Liver (tissue), 9 donors: ENCODE measurements around the gene FAAH. TPM values are rescaled to one million over a fixed set of nuclear protein-coding genes. Genes with fewer than 3 reads are reported as not detected.

Experiments used
- DNase-seq: peaks from one replicate; pipeline ENCODE4 v3.0.0-alpha.2; 2017; ENCODE audit warnings: low spot score
- H3K27ac ChIP-seq, 2 donors: one replicate each; pipeline ENCODE4 v1.7.0; 2013; ENCODE audit warnings: inconsistent platforms in 2 of 2, low read length in 2 of 2, control low read depth in 1 of 2, low read depth in 1 of 2, mild to moderate bottlenecking in 1 of 2
- H3K27me3 ChIP-seq, 4 donors: one replicate each; pipeline versions ENCODE4 v1.6.1 to v1.7.0; 2013; ENCODE audit warnings: low read length in 3 of 4, inconsistent platforms in 1 of 4, mild to moderate bottlenecking in 1 of 4, moderate library complexity in 1 of 4; ENCODE audit not compliant: control insufficient read depth in 4 of 4, insufficient read depth in 4 of 4
- H3K36me3 ChIP-seq, 4 donors: one replicate each; pipeline versions ENCODE4 v1.6.1 to v1.7.0; 2013; ENCODE audit warnings: low read length in 3 of 4, mild to moderate bottlenecking in 3 of 4, low read depth in 1 of 4, moderate library complexity in 1 of 4; ENCODE audit not compliant: control insufficient read depth in 4 of 4, insufficient read depth in 3 of 4
- H3K4me1 ChIP-seq, 4 donors: one replicate each; pipeline versions ENCODE4 v1.6.1 to v1.7.0; 2013; ENCODE audit warnings: low read length in 3 of 4, mild to moderate bottlenecking in 3 of 4, moderate library complexity in 1 of 4; ENCODE audit not compliant: control insufficient read depth in 4 of 4, insufficient read depth in 4 of 4
- H3K4me3 ChIP-seq, 3 donors: one replicate each; pipeline versions ENCODE4 v1.6.1 to v1.7.0; 2013; ENCODE audit warnings: low read length in 3 of 3, control low read depth in 1 of 3, low read depth in 1 of 3, mild to moderate bottlenecking in 1 of 3
- H3K9ac ChIP-seq, 2 donors: one replicate each; pipeline ENCODE4 v1.7.0; 2013; ENCODE audit warnings: low read length in 2 of 2, mild to moderate bottlenecking in 2 of 2, moderate library complexity in 2 of 2, control low read depth in 1 of 2, low read depth in 1 of 2
- H3K9me3 ChIP-seq, 4 donors: one replicate each; pipeline versions ENCODE4 v1.6.1 to v1.7.0; 2013; ENCODE audit warnings: low read length in 3 of 4; ENCODE audit not compliant: control insufficient read depth in 4 of 4
- CTCF ChIP-seq: fragments of 150-350 bp; IDR thresholded peaks from 2 replicates; pipeline ENCODE4 v1.5.1; 2017; ENCODE audit warnings: improper control_type of control experiment, low read depth, low read length; ENCODE audit not compliant: missing input control
- FOXA2 ChIP-seq: IDR thresholded peaks from 2 replicates; pipeline ENCODE4 v1.6.1; 2016; ENCODE audit warnings: antibody characterized with exemption
- GABPA ChIP-seq, 2 donors: IDR thresholded peaks in 1 of 2; conservative IDR thresholded peaks in 1 of 2; 2 replicates each; pipeline ENCODE4 v1.6.1; 2016; ENCODE audit warnings: antibody characterized with exemption in 2 of 2, mild to moderate bottlenecking in 1 of 2, moderate library complexity in 1 of 2
- HNF4G ChIP-seq: IDR thresholded peaks from 2 replicates; pipeline ENCODE4 v1.6.1; 2016; ENCODE audit warnings: antibody characterized with exemption
- JUND ChIP-seq, 2 donors: IDR thresholded peaks; 2 replicates each; pipeline ENCODE4 v1.6.1; 2016; ENCODE audit warnings: antibody characterized with exemption in 2 of 2
- MAX ChIP-seq: IDR thresholded peaks from 2 replicates; pipeline ENCODE4 v1.6.1; 2016; ENCODE audit warnings: antibody characterized with exemption
- RAD21 ChIP-seq, 2 donors: IDR thresholded peaks; 2 replicates each; pipeline ENCODE4 v1.6.1; 2016; ENCODE audit warnings: antibody characterized with exemption in 2 of 2, mild to moderate bottlenecking in 2 of 2
- RXRA ChIP-seq, 2 donors: IDR thresholded peaks; 2 replicates each; pipeline ENCODE4 v1.6.1; 2017 to 2018; ENCODE audit warnings: antibody characterized with exemption in 2 of 2, mild to moderate bottlenecking in 1 of 2
- SP1 ChIP-seq: IDR thresholded peaks from 2 replicates; pipeline ENCODE4 v1.6.1; 2018; ENCODE audit warnings: antibody characterized with exemption, mild to moderate bottlenecking
- TAF1 ChIP-seq: conservative IDR thresholded peaks from 2 replicates; pipeline ENCODE4 v1.6.1; 2016; ENCODE audit warnings: antibody characterized with exemption, mild to moderate bottlenecking
- YY1 ChIP-seq: IDR thresholded peaks from 2 replicates; pipeline ENCODE4 v1.6.1; 2016; ENCODE audit warnings: antibody characterized with exemption, mild to moderate bottlenecking
- ZBTB33 ChIP-seq: IDR thresholded peaks from 2 replicates; pipeline ENCODE4 v1.6.1; 2016; ENCODE audit warnings: antibody characterized with exemption
- WGBS: extraction: QIAGEN DNeasy Blood & Tissue Kit; methylation state at CpG from one replicate; pipeline ENCODE4 v1.1.7; 2013; 5-methylcytosine and 5-hydroxymethylcytosine counted together
- polyA plus RNA-seq, 2 donors: library from polyadenylated mRNA; stranded (reverse) in 1 of 2; unstranded in 1 of 2; fragments of 200-250 nt in 1 of 2; fragments of >200 nt in 1 of 2; fragmentation: Nextera tagmentation in 1 of 2; extraction: Ambion mirVana in 1 of 2; gene quantifications; one replicate each; pipeline versions ENCODE4 v1.2.1 to v1.2.3, GENCODE V29; 2013 to 2015
- total RNA-seq, 2 donors: library from RNA; depleted of rRNA; stranded (reverse); fragments of >200 nt; gene quantifications; one replicate each; pipeline ENCODE4 v1.2.3, GENCODE V29; 2014
- TF ChIP-seq, protein P1 (sequence below): IDR thresholded peaks from 2 replicates; pipeline ENCODE4 v1.6.1; 2016; ENCODE audit warnings: antibody characterized with exemption
- TF ChIP-seq, protein P2 (sequence below): IDR thresholded peaks from 2 replicates; pipeline ENCODE4 v1.6.1; 2016; ENCODE audit warnings: antibody characterized with exemption, mild to moderate bottlenecking
- donor health status: healthy.
- donor health status: healthy.
- donor health status: healthy.
- donor health status: healthy.
- donor health status: healthy.

Gene FAAH
- total and polyA plus RNA-seq, 4 donors = 4.3 to 41.5 (median 22.1) TPM

DNA sequence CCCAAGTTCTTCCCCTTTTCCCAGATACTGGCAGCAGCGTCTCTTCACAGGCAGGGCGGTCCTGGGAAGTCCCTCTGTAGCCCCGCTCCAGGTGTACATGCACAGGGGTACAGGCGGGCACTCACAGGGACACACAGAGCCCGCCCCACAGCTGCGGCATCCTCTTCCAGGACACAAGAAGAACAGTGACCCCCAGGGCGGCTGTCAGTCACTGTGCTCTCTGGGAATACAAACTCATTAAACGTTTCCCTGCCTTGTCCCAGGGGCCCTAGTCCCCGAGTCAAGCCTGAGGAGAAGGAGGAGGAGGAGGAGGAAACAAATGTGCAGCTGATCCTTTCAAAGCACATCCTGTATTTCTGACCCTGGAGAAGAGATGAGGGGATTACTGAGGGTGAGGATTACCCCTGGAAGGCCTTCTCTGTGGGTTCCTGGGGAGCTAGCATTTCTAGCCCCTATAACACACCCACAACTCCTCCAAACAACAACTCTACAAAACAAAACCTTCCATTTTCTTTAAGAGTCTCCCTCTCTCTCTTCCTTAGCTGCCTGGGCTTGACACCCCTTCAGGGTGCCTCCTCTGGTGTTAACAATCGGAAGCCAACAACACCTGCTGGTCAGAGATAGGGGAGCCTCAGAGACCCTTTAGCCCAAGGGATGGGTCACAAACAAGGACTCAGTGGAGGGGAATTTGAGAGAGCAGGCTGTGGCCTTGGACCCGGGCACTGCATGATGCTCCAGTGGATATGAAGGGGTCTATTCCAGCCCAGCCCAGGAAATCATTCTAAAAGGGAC, 67.1 kb downstream of the FAAH start:
- DNase-seq = no peak
- Histone ChIP-seq H3K9ac (no peak overlapping the region), H3K27ac (no peak overlapping the region), H3K36me3 (no peaks in the 10 kb centered on the region), H3K27me3 (peaks cover 0 to 3% (median 0%) of the 10 kb centered on the region in 4 donors), H3K9me3 (no peaks in the 10 kb centered on the region), H3K4me1 (peaks cover 0 to 2% (median 0%) of the 10 kb centered on the region in 4 donors), H3K4me3 (no peak overlapping the region)
- TF ChIP-seq TAF1 = no peak
- no peak for TF ChIP-seq JUND (IDR thresholded peaks at IDR 0.05)
- TF ChIP-seq MAX = no peak
- no peak for TF ChIP-seq SP1
- TF ChIP-seq GABPA (IDR thresholded peaks at IDR 0.05 in 1 of 2, conservative IDR thresholded peaks at IDR 0.05 in 1 of 2) = no peak
- no peak for TF ChIP-seq YY1
- TF ChIP-seq RAD21 (IDR thresholded peaks at IDR 0.05) = no peak
- no peak for TF ChIP-seq ZBTB33
- TF ChIP-seq CTCF = no peak
- TF ChIP-seq, protein P1, sequence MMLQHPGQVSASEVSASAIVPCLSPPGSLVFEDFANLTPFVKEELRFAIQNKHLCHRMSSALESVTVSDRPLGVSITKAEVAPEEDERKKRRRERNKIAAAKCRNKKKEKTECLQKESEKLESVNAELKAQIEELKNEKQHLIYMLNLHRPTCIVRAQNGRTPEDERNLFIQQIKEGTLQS = no peak
- no peak for TF ChIP-seq FOXA2
- no peak for TF ChIP-seq HNF4G
- TF ChIP-seq, protein P2, sequence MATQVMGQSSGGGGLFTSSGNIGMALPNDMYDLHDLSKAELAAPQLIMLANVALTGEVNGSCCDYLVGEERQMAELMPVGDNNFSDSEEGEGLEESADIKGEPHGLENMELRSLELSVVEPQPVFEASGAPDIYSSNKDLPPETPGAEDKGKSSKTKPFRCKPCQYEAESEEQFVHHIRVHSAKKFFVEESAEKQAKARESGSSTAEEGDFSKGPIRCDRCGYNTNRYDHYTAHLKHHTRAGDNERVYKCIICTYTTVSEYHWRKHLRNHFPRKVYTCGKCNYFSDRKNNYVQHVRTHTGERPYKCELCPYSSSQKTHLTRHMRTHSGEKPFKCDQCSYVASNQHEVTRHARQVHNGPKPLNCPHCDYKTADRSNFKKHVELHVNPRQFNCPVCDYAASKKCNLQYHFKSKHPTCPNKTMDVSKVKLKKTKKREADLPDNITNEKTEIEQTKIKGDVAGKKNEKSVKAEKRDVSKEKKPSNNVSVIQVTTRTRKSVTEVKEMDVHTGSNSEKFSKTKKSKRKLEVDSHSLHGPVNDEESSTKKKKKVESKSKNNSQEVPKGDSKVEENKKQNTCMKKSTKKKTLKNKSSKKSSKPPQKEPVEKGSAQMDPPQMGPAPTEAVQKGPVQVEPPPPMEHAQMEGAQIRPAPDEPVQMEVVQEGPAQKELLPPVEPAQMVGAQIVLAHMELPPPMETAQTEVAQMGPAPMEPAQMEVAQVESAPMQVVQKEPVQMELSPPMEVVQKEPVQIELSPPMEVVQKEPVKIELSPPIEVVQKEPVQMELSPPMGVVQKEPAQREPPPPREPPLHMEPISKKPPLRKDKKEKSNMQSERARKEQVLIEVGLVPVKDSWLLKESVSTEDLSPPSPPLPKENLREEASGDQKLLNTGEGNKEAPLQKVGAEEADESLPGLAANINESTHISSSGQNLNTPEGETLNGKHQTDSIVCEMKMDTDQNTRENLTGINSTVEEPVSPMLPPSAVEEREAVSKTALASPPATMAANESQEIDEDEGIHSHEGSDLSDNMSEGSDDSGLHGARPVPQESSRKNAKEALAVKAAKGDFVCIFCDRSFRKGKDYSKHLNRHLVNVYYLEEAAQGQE = no peak
- TF ChIP-seq RXRA (IDR thresholded peaks at IDR 0.05) = no peak
- 74% methylated on average over 11 of the region's 11 CpGs for WGBS
